ENCODE data around the gene ID3. TPM values are rescaled to one million over a fixed set of nuclear protein-coding genes. Genes with fewer than 3 reads are reported as not detected.
A peak's percentile ranks its signal among the peaks of the same experiment; 100 is the strongest.

ID3 gene
- total RNA-seq, 6 experiments from 2014 or later, result 560 to 690 (median 604) TPM

GRCh38 chr1:23554481-23555269 lies 4.6 kb downstream of the ID3 start:
- Mint-ChIP-seq H3K4me3 (peak overlapping the region; percentile 96), H3K9me3 (peaks cover 28% of the 10 kb centered on the region), H3K27me3 (ENCODE audit: insufficient read depth) (peaks cover 64% of the 10 kb centered on the region), H3K27ac (peak overlapping the region; percentile 98), H3K4me1 (ENCODE audit: low read depth) (peaks cover 52% of the 10 kb centered on the region), H3K36me3 (ENCODE audit: low read depth) (peaks cover 29% of the 10 kb centered on the region)
- DNase-seq, result peak; percentile 86
- TF ChIP-seq CTCF (IDR thresholded peaks at IDR 0.05), result peak; percentile 27

- peaks cover 27% of the 10 kb centered on the region for H3K36me3 Mint-ChIP-seq (ENCODE audit: low read depth)
- peak overlapping the region; percentile 74 for H3K4me3 Mint-ChIP-seq
- peak overlapping the region; percentile 91 for H3K27ac Mint-ChIP-seq
- peaks cover 28% of the 10 kb centered on the region for H3K9me3 Mint-ChIP-seq
- peaks cover 60% of the 10 kb centered on the region for H3K27me3 Mint-ChIP-seq (ENCODE audit: insufficient read depth)
- H3K4me1 Mint-ChIP-seq (ENCODE audit: low read depth), result peaks cover 53% of the 10 kb centered on the region
- no peak for TF ChIP-seq CTCF (IDR thresholded peaks at IDR 0.05)
- no peak for DNase-seq
Observed at GRCh38 chr1:23554127-23554480, 5.2 kb downstream of the ID3 start.

GRCh38 chr1:23553231-23554126 lies 5.8 kb downstream of the ID3 start:
- DNase-seq, result no peak
- peaks cover 21% of the 10 kb centered on the region for H3K36me3 Mint-ChIP-seq (ENCODE audit: low read depth)
- peak overlapping the region; percentile 74 for H3K4me3 Mint-ChIP-seq
- no peak for TF ChIP-seq CTCF (IDR thresholded peaks at IDR 0.05)
- peaks cover 59% of the 10 kb centered on the region for H3K4me1 Mint-ChIP-seq (ENCODE audit: low read depth)
- H3K27ac Mint-ChIP-seq, result peak overlapping the region; percentile 91
- H3K27me3 Mint-ChIP-seq (ENCODE audit: insufficient read depth), result peaks cover 53% of the 10 kb centered on the region
- peaks cover 28% of the 10 kb centered on the region for H3K9me3 Mint-ChIP-seq

- Mint-ChIP-seq H3K27ac (no peak overlapping the region), H3K4me3 (no peak overlapping the region), H3K4me1 (ENCODE audit: low read depth) (peaks cover 55% of the 10 kb centered on the region), H3K36me3 (ENCODE audit: low read depth) (peaks cover 4% of the 10 kb centered on the region), H3K9me3 (peaks cover 20% of the 10 kb centered on the region), H3K27me3 (ENCODE audit: insufficient read depth) (peaks cover 37% of the 10 kb centered on the region)
- TF ChIP-seq CTCF (IDR thresholded peaks at IDR 0.05), result no peak
- no peak for DNase-seq
Observed at GRCh38 chr1:23551849-23552248, 7.5 kb downstream of the ID3 start.

GRCh38 chr1:23548704-23549143 lies 10.6 kb downstream of the ID3 start:
- no peak for TF ChIP-seq CTCF (IDR thresholded peaks at IDR 0.05)
- peaks cover 2% of the 10 kb centered on the region; the same call in 1 of the 2 replicates for H3K9me3 Mint-ChIP-seq
- DNase-seq, result no peak

More at GRCh38 chr1:23548704-23549143, 10.6 kb downstream of the ID3 start:
- Mint-ChIP-seq H3K36me3 (ENCODE audit: low read depth) (no peaks in the 10 kb centered on the region), H3K4me1 (ENCODE audit: low read depth) (peaks cover 41% of the 10 kb centered on the region), H3K27me3 (ENCODE audit: insufficient read depth) (peaks cover 9% of the 10 kb centered on the region; the same call in 1 of the 2 replicates), H3K27ac (no peak overlapping the region), H3K4me3 (no peak overlapping the region)

Data from HFFc6 (cell line).